Measurements from ENCODE around the gene RPAP2.

Gene RPAP2

DNA sequence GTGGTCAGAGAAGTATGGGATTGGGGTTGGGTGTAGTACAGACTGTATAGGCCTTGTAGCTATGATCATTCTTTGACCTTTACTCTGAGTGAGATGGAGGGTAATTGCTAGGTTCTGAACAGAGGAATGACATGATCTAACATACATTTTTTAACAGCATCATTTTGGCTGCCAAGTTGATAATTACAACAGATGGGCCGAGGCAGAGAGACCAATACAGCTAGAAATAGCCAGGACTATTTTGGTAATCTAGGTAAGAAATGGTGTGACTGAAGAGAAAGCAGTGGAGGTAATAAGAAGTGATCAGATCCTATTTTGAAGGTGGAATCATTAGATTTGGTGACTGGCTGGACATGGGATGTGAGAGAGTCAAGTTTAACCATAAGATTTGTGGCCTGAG, 43.5 kb downstream of the RPAP2 start:
- Histone ChIP-seq H3K4me3 (ENCODE audit: low read depth in 1 of 2, low read length in 1 of 2) (no peak overlapping the region), H3K9me3 (no peaks in the 10 kb centered on the region), H3K4me1 (ENCODE audit: control insufficient read depth in 1 of 2, insufficient read depth in 1 of 2, low read depth in 1 of 2, low read length in 1 of 2) (no peaks in the 10 kb centered on the region), H3K27ac (no peak overlapping the region), H3K27me3 (no peaks in the 10 kb centered on the region), H3K36me3 (peaks cover 24% of the 10 kb centered on the region)
- TF ChIP-seq, protein P1, sequence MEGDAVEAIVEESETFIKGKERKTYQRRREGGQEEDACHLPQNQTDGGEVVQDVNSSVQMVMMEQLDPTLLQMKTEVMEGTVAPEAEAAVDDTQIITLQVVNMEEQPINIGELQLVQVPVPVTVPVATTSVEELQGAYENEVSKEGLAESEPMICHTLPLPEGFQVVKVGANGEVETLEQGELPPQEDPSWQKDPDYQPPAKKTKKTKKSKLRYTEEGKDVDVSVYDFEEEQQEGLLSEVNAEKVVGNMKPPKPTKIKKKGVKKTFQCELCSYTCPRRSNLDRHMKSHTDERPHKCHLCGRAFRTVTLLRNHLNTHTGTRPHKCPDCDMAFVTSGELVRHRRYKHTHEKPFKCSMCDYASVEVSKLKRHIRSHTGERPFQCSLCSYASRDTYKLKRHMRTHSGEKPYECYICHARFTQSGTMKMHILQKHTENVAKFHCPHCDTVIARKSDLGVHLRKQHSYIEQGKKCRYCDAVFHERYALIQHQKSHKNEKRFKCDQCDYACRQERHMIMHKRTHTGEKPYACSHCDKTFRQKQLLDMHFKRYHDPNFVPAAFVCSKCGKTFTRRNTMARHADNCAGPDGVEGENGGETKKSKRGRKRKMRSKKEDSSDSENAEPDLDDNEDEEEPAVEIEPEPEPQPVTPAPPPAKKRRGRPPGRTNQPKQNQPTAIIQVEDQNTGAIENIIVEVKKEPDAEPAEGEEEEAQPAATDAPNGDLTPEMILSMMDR (IDR thresholded peaks at IDR 0.05) = no peak

GRCh38 chr1:92343061-92343460, 44.2 kb downstream of the RPAP2 start:
- Histone ChIP-seq H3K36me3 (peaks cover 29% of the 10 kb centered on the region), H3K4me3 (ENCODE audit: low read depth in 1 of 2, low read length in 1 of 2) (no peak overlapping the region), H3K4me1 (ENCODE audit: control insufficient read depth in 1 of 2, insufficient read depth in 1 of 2, low read depth in 1 of 2, low read length in 1 of 2) (no peaks in the 10 kb centered on the region), H3K27me3 (no peaks in the 10 kb centered on the region), H3K9me3 (no peaks in the 10 kb centered on the region), H3K27ac (no peak overlapping the region)
- TF ChIP-seq, protein P1 (IDR thresholded peaks at IDR 0.05) = no peak

DNA sequence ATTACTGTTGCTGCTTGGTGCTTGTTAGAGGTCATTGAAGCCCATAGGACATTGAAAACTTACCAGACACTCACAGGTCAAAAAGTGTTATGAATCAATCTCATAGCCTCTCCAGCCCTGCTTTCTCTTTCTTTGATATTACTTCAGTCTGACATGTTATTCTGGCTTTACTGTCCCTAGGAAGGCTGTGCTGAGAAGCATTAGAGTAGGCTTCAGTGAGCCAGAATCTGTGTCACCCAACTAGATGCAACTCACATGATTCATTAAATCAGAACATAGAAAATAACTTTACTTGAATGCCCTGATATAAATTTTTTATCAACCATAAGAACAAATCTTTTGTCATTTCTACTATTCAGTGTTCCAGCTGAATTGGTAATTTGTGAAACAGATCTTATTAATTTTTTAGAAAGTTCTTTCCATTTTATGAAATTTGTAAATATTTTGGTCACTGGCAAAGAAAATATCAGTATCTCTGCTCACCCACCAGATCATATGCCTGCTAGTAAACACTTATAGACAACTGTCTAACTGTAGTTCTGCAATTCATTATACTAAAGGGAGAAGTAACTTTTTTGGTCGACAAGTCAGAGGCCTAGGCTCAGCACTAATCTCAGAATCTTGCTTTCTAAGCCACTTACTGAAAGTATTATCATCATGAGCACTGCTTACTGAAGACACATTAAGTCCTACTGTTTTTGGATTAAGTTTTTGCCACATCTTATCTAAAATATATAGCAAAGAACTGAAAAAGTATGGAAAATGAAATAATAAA, 48.2 kb downstream of the RPAP2 start:
- TF ChIP-seq, protein P1 (IDR thresholded peaks at IDR 0.05) = no peak
- H3K36me3 ChIP-seq = peaks cover 12% of the 10 kb centered on the region
- H3K4me1 ChIP-seq (ENCODE audit: control insufficient read depth in 1 of 2, insufficient read depth in 1 of 2, low read depth in 1 of 2, low read length in 1 of 2) = no peaks in the 10 kb centered on the region
- H3K4me3 ChIP-seq (ENCODE audit: low read depth in 1 of 2, low read length in 1 of 2) = no peak overlapping the region
- H3K9me3 ChIP-seq = no peaks in the 10 kb centered on the region
- no peak overlapping the region for H3K27ac ChIP-seq
- H3K27me3 ChIP-seq = no peaks in the 10 kb centered on the region

DNA sequence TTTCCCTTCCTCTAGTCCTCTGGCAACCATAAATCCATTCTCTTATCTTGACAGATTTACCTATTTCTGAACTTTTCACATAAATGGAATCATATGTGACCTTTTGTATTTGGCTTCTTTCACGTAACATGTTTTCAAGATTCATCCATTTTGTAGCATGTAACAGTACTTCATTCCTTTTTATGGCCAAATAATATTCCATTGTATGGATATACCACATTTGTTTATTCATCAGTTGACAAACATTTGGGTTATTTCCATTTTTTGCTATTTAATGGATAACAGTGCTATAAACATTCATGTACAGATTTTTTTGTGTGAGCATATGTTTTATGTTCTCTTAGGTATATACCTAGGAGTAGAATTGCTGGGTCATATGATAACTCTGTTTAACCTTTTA, 54.0 kb downstream of the RPAP2 start:
- H3K27ac ChIP-seq = no peak overlapping the region
- H3K4me3 ChIP-seq (ENCODE audit: low read depth in 1 of 2, low read length in 1 of 2) = no peak overlapping the region
- no peaks in the 10 kb centered on the region for H3K4me1 ChIP-seq (ENCODE audit: control insufficient read depth in 1 of 2, insufficient read depth in 1 of 2, low read depth in 1 of 2, low read length in 1 of 2)
- H3K9me3 ChIP-seq = no peaks in the 10 kb centered on the region
- TF ChIP-seq, protein P1 (IDR thresholded peaks at IDR 0.05) = no peak
- H3K27me3 ChIP-seq = no peaks in the 10 kb centered on the region
- peaks cover 5% of the 10 kb centered on the region for H3K36me3 ChIP-seq

- TF ChIP-seq, protein P1 (IDR thresholded peaks at IDR 0.05) = no peak
- no peak overlapping the region for H3K4me3 ChIP-seq (ENCODE audit: low read depth in 1 of 2, low read length in 1 of 2)
- H3K9me3 ChIP-seq = no peaks in the 10 kb centered on the region
- H3K27me3 ChIP-seq = no peaks in the 10 kb centered on the region
- no peak overlapping the region for H3K27ac ChIP-seq
- H3K36me3 ChIP-seq = peaks cover 3% of the 10 kb centered on the region
- no peaks in the 10 kb centered on the region for H3K4me1 ChIP-seq (ENCODE audit: control insufficient read depth in 1 of 2, insufficient read depth in 1 of 2, low read depth in 1 of 2, low read length in 1 of 2)
Measured at GRCh38 chr1:92354259-92354658, 55.4 kb downstream of the RPAP2 start.
